Activated T-cell treated with anti-CD3 and anti-CD28 coated beads for 4 hours (primary cell): ENCODE data around the gene INSYN2B.

Source experiments
- DNase-seq: peaks from one replicate; pipeline ENCODE4 v3.0.0-alpha.2; 2020

The INSYN2B gene

DNA sequence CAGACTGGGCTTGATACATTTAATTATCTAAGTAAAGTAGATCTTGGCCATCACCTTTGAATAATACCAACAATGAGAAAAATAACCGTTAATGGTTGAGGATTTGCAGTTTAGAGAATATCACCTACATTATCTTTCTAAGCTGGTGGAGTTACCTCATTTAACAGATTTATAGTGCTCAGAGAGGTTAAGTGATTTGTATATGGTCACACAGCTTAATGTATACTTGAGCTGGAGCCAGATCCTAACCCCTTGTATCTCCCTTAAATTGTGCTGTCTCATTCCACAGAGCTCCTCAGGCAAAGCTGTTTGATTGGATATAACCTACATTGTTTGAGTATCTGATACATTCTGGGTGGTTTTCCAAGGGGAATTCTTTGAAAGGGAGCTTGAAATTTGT is 57.8 kb downstream of the INSYN2B start:
- DNase-seq, result no peak

DNA sequence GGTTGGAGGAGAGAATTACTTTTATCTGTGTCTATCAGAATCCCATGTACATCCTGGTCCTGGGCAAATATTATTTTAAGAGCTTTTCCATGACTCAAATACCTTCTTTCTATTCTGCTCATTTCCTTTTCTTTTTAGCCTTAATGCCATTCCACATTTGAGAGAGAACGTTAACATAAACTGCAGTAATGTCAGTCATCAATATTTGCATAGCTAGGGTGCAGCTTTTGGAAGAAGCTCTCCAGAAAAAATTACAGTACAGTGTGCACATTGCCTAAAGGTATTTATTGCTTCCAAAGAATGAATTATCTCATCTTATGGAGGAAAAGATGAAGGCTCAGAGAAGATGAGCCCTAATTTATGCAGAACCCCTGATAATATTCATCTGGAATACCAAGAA is 58.3 kb downstream of the INSYN2B start:
- no peak for DNase-seq

DNA sequence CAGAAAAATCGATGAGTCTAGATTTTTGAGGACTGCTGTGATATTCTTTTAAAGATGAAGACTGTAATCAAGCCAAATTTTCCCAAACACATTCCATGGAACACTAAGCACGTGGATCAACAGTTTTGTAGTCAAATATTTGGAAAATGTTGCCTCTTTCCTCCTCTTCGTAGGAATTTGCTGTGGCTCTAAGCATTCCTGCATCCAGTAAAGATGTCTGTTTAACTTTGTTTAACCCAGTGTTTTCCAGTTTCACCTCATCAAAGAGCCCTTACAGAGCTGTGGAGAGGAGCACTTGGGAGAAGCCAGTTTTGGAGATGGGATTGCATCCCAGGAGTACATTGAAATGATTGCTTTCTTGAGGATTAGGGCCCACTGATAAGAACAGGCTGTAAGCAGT is 58.9 kb downstream of the INSYN2B start:
- DNase-seq, result no peak

DNA sequence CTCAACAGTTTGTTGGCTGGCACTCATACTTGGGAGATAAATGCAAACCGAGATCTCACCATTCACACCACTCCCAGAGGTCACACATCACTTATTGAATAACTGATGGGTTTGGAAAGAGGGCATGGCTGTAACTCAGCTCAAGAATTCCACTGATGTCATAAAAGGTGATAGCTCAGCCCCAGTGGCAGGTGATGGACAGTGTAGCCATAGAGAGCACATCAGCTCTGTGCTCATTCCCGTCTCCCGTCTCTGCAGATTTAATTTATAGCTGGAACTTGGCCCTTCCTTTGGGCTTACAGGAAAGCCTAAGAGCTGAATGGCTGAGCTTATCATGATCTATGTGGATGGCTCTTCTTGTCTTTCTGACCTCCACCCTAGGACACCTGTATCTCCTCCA is 59.8 kb downstream of the INSYN2B start:
- no peak for DNase-seq

DNA sequence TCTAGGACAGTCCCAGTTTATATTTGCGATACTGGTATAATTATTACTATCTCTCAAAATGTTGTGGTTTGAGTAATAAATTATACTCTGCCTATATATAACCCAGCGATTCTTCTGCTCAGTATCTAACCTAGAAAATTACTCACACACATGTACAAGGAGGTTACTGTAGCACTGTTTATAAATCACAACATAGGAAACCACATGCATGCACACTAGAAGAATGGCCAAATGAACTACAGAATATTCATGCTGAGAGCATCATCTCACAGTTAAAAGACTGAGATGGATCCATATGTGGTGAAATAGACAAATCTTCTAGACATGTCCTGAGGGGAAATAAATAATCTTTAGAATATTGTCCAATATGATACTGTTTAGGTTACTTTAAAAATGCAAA is 62.1 kb downstream of the INSYN2B start:
- DNase-seq, result no peak

DNA sequence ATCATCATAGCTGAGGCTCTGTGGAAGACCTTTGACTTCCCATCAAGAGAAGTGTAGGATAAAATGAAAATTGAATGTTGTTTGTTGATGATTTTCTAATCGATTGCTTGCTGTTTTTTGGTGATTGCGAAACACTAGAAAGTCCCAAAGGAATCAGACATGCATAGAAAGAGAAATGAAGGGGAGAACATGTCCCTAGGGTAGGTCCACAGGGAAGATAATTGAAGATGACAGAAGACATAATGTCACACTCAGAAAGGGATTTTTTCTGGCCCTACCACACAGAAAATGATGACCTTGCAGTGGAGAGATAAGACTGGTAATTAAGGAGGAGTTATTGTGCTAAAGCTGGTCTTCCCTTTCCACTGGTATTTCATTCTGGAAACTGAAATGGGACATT is 62.8 kb downstream of the INSYN2B start:
- DNase-seq, result no peak

DNA sequence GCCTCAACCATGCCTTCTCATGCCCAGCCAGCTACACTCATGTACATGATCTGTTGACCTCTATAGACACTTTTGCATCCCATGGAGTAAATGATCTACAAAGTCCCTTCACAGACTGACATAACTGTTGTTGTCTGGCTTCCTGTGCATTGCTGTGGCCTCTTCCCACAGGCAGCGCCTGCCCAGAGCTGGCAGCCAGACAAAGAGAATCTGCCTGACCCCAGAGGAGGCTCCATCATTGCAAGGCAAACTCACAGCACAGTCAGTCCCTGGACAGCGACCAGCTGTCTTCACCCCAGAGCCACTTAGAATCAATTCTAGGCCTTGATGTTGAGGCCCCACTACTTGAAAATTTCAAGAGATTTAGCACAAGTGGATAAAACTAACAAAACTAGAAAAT is 65.5 kb downstream of the INSYN2B start:
- no peak for DNase-seq

DNA sequence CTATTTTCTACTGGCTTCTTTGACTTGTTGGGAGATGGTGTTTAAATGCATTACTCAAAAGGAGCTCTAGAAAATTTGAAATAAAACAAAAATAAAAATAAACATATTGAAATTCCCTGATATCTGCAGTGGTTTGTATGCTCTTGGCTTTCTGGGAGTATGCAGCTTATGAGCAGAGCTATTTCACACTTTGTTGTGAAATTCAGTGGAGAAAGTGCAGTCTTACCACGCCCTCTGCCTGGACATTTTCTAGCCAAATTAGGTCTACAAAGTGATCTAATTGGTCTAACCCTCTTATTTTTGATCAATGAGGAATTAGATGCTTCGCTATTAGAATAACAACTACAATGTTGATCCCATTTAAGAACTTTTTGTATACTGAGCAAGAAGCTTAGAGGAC is 66.8 kb downstream of the INSYN2B start:
- no peak for DNase-seq

DNA sequence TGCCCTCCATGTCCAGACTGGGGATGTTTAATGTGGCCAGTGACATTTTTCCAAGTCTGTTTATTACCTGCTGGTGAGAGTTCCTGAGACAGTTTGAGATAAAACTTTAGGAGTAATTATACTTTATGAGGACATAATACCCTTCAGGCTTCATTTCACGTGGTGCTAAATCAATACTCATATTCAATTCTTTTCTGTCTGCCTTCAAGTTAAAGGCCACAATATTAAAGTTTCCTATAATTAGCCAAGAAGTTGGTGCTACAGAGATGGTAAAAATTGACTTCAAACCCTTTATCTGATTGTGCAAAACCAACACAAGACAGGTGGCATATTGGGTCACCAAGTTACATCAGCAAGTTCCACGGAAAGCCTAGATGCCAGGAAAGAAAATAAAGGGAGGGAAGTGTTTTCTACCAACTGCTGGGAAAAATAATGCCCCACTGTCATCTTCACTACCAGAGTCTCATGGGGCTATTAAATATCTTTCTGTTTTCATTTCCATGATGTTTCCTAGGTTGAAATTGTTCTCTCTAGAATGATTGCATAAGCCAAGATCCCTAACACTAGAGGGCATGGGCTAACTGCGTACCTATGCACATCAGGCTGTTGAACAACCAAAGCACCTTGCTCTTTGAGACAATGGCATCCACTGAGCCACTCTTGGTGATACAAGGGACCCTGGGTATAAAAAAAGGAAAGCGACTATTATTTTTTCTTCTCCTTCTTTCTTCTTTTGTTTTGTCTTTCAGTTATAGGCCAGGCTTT is 68.7 kb downstream of the INSYN2B start:
- DNase-seq, result no peak

DNA sequence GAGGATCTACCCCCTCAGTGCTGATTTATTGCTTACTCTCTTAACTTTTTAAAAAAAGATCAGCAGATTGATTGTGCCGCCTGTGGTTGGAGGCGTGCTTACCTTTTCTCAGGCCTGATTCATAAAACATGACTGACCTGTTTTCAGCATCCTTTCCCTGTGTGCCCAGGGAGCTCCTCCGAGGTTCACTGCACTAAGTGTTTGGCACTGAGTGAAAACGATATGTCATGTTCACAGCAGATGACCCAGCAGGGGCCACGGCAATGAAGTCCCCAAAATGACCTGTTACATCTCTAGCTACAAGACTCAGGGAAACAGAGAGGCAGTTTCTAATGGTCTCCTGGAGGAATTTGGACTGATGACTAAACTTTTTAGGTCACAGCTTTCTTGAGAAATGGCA is 69.9 kb downstream of the INSYN2B start:
- no peak for DNase-seq

DNA sequence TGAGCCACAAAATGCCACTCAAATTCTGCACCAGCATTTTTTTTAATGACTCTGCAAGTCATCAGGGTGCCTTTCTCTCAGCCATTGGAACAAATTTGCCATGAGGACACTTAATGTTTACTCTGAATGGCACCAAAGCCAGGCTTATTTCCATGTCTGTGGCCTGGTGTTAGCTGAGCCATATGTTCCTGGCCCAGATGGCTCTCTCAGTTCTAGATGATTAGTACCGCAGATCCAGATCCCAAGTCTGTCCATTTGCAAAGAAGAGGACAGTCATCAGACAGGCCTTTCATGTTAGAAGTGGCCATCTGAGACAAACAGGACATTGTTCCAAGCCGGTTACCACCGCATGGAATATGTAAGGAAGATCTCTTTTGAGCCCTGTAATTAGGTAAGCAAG is 70.3 kb downstream of the INSYN2B start:
- no peak for DNase-seq

DNA sequence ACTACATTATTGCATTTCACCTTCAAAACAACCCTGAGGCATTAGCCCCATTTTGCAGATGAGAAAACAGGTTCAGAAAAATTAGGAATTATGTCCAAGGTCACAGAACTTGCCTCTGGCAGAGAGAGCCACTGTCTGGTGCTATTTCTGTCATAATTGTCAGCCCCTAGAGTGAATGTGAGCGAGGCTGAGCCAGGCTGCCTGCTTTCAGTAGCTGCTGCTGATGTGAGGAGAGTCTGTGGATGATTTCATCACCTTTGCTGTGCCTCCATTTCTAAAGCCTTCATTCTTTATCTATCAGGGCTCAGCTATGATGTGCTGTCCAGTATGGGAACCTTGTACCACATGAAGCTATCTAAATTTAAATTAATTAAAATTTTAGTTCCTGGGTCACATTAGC is 71.4 kb downstream of the INSYN2B start:
- no peak for DNase-seq

DNA sequence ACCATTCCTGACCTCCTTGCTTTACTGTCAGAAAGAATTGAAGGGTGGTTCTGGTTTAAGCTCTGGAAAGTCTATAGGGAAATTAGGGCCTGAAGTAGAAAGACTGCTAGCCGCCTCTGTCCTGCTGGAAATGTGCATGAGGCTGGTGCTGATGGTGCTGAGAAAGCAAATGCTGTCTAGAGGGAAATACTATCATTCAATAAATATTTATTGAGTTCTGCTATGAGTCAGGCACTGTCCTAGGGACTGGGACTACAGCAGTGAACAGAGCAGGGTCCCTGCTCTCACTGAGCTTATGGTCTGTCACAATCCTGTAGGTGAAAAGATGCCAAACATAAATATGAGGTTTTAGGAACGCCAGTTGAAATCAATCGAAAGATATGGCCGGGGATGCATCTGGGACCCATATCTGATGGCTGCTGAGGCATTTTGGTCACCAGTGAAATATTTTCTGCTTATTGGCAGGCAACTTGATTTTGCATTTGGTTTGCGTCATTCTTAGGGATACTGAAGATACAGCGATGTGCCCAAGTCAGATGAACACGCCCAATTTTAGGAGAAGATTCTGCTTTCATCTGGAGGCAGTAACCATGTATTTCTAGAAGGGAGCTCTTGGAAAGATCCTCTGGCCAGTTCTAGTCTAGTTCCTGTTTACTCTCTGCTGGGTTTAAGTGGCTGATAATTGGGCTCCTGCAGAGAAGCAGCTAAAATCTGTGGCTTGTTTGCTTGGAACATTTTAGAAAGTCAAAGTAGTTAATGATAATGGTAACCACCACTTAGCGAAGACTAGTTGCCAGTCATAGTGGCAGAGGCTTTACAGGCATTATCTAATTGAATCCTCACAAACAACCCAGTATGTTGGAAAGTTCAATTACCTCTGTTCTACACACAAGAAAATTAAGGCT is 73.3 kb downstream of the INSYN2B start:
- no peak for DNase-seq

DNA sequence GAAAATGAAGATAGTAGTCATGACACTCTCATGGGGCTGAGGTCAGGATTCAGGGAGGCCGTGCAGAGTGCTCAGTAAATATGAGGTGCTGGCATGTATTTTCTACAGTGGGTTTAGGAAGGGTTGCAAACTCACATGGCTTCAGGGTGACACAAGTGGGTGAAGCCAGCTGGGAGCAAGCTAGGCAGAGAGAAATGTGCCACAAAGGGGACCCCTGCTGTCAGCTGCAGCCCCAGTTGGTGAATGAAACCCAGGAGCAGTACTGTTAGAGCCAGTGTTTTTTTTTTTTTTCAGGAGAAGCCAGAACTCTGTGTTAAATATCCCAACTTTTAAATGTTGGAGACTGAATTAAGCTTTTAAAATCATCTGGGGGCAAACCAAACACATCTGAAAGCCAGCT is 75.3 kb downstream of the INSYN2B start:
- no peak for DNase-seq

DNA sequence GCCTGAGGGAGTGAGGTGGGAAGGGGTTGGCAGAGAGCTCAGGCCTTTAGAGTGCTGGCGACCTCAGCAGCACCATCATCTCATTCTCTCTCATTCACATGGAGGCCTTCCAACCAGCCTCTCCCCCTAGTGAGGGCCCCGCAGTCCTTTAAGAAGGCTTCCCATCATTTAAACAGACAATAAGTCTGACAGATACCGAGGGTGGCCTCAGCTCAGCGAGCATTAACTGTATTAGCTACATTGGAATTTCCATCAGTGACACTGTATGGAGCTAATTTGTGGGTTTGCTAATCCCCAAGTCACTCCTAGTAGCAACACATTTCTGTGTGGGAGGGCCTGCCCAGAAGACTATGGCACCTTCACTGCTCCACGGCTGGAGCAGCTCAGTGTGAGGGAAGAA is 75.8 kb downstream of the INSYN2B start:
- no peak for DNase-seq

DNA sequence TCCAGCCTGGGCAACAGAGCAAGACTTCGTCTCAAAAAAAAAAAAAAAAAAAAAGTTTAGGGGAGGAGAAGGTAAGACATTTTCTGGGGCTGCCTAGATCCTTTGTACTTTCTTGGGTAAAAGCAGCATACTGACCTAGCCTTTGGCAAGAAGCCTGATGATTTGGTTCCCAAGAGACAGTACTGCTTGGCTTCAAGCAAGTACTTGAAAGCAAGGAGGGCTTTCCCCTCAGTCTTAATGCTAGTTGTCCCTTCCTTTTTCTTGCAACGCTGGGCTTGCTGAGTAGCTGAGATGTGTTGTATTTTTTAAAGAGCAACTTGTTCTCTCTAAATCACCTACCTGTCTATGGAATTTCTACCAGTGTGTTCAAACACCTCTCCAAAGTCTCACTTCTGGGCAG is 76.2 kb downstream of the INSYN2B start:
- no peak for DNase-seq

DNA sequence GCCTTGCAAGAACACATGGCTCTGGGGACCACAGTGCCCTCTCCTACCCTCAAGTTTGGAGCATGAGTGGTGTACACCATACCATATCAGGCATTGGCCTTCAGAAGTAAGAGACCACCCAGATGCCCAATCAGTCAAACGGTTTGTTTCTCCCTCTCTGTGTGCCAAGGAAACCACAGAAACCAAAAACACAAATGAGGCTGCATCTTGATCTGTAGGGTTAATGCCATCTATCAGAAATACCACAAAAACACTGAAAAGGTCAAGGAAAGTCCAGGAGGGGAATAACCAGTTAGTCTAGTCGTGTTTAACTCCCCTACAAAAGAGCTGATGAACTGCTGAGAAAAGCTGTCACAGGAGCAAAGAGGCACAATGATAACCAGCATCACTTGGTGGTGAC is 78.4 kb downstream of the INSYN2B start:
- DNase-seq, result no peak

DNA sequence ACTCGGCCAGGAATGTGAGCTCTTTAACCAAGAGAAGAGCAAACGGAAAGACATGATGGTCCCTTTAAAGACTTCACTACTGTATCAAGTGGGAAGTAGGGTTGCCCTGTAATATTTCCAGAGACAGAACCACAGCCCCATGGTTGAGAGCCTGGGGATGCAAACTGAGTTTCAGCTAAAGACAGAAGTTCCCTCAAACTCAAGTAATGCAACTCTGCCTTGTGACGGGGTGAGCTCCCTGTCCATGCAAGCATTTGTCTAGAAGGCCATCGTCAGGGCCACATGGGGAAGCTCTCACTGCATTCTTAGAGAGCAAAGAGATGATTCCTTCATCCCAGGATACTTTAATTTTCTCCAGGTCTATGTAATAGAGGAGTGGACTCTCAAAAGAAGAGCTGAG is 82.8 kb downstream of the INSYN2B start:
- DNase-seq, result no peak

DNA sequence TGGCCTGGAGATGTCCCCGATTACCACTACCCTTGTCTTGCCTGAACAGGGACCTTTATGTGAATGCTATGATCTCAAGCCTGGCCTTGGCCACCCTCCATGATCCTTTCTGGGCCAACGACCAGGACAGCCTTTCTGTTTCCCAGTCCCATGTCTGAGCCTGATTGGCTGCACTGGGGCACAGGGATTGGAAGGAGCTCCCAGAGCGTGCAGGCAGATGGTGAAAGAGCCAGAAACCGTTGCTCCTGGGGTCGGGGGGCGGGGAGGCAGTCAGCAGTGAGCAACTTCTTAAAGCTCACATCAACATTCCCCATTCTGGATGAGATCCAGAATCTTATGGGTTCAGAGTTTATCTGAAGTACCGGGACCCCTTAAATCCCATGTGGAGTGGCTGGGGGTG is 84.4 kb downstream of the INSYN2B start:
- no peak for DNase-seq

DNA sequence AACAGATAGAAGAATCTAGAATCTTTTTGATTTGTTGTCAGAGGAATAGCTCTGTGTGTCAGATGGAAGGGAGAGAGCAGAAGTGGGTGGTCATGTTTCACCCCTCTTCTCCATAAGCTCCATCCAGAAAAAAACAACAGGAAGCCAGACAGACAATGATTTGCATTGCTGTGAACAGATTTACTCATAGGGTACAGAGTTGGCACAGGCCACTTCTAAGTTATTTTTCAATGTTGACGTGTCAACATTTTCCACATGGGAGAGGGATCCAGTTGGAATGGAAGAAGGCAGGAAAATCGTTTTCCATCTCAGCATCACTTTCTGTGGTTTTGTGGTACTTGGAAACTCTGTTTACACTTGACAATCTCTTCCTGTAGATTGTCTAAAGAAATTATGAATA is 86.7 kb downstream of the INSYN2B start:
- DNase-seq, result no peak

DNA sequence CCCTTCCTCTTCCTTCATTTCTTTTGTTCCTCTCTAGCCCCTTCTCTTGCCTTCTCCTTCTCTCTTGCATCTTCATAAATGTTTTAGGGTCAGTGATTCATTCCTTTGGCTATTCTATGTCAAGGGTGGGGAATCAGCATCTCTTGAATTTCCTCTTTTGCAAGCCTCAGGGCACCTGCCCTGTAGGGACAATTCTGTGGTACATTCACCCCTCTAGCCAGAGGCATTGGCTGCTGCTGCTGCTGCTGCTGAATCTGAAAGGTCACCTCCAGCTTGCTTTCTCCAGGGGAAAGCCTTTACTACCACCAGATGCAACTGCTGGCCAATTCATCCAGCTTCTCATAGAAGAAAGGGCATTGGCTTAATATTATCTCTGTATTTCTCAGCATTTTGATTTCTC is 87.3 kb downstream of the INSYN2B start:
- DNase-seq, result no peak

DNA sequence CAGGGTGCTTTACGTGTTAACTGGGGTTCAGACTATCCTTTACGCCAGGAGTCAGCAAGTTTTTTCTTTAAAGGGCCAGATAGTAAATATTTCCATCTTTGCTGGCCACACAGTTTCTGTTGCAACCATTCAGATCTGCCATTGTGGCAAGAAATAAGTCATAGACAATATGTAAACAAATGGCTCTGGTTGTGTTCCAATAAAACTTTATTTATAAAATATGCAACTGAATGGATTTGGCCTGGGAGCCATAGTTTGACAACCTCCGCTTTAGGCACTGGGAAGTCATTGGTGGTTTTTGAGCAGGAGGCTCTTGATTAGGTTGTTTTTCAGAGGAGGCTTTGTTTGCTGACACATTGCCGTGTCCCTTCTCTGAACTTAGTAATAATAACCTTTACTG is 90.7 kb downstream of the INSYN2B start:
- no peak for DNase-seq

DNA sequence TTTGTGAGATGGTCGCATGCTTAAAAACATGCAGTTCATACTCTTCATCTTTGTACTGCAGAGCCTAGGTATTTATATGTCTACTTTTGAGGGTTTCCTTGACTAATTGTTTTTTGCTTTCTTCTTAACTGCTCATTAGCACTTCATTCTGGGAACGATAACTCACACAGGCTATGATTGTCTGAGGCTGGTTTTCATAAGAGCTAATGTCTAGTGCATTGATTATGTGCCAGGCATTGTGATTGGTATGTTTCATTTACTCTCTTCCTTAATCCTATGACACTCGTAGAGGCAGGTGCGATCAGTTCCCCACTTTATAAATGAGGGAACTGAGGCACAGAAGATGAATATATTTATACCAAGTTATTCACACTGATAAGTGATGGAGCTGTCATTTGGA is 93.6 kb downstream of the INSYN2B start:
- DNase-seq, result no peak

DNA sequence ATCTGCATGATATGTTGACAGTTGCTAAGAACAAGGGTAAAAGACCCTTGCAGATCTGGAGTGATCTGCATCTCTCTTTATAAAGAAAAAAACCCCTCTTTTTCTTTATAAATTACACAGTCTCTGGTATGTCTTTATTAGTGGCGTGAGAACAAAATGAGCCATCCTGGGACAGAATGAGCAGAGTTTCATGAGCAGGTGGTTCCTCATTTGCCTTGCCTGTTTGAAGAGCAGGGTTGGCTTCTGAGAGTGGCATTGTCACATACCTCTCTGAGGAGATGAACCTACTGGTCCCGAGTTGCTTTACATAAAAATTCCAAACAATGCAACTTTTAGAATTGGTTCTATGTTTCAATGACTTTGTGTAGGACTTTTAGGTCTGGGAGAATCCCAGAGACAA is 94.3 kb downstream of the INSYN2B start:
- no peak for DNase-seq
